SK-N-MC (cell line): ENCODE results near the gene NME3.

Experiments used
- EZH2 ChIP-seq: fragments of 200-600 bp; sonication (generic); IDR thresholded peaks from one replicate; pipeline ENCODE4 v1.6.1; 2017; ENCODE audit warnings: antibody characterized with exemption
- FOXP2 ChIP-seq: optimal IDR thresholded peaks from 2 replicates; pipeline ENCODE3; 2011; ENCODE audit warnings: mild to moderate bottlenecking, moderate library complexity; ENCODE audit not compliant: insufficient read depth; ENCODE audit errors: extremely low read length, control extremely low read depth

DNA sequence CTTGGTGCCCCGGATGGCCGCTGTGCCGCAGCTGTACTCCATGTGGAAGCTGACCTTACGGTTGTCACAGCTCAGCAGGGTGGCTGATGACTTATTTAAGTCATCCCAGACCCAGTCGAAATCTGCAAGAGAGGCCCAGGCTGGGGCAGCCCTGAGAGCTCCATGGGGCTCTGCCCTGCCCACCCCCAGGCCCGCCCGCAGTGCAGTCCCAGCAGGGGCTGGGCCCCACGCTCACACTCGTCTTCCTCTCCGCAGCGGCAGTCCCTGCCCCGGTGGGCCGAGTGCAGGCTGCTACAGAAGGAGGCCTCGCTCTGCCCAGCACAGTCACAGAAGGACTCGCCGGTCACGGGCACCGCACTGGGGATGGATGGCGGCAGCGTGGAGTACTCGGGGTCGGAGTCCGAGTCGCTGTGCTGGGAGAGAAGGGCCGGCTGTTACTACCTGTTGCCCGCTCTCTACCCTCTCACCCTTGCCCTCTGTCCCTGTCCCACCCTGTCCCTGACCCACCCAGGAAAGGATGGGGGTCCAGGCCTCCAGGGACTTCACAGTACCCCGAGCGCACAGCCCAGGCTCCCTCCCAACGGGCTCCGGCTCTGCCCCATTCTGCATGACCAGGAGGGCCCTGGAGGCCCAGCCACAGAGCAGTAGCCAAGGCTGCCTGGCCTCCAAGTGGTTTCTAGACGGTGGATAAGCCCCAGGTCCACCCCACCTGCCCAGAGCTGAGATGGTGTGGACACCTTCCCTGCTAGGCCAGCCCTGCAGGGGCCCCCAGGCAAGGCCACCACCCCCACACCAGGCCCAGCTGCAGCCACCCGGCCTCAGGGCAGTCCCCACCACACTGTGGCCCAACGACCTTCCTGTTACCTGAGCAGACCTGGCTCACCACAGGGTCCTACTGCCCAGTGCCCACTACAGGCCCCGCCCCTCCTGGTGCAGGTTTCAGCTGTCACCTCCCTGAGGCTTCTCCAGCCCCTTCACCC, 7.1 kb upstream of the NME3 start:
- TF ChIP-seq FOXP2 = no peak
- no peak for TF ChIP-seq EZH2
